ENCODE measurements around the gene PLEKHS1.

PLEKHS1 gene

DNA sequence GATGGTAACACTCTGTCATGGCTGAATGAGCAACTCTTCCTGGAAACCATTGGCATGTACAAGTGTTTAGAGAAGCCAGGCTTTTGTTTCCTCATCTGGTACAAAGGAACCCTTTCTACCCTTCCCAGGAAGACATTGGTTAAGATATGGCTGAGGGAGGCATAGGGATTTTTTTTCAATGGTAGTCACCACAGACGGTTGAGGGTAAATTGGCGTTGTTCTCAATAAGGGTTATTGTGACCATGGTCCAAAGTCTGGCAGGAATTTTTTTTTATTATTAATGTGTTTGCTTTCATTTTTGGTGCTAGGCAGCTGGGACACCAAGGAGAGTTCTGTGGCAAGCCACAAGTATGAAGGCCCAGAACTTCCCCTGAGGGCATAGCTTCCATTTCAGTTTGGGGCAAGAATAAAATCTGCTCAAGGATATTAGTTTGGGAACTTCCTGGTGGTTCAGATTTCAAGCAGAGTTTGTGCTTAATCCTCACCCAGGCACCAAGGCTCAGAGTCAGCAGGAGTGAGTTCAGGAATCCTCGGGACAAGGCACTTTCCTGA, at the start of gene PLEKHS1:
Gene PLEKHS1, plus strand, starts transcription at position 502 of the 552 bp plus-strand sequence. CDS start 3,596 bp downstream, outside the sequence.
- peak; percentile 87 for DNase-seq (ENCODE audit: low read depth)

DNA sequence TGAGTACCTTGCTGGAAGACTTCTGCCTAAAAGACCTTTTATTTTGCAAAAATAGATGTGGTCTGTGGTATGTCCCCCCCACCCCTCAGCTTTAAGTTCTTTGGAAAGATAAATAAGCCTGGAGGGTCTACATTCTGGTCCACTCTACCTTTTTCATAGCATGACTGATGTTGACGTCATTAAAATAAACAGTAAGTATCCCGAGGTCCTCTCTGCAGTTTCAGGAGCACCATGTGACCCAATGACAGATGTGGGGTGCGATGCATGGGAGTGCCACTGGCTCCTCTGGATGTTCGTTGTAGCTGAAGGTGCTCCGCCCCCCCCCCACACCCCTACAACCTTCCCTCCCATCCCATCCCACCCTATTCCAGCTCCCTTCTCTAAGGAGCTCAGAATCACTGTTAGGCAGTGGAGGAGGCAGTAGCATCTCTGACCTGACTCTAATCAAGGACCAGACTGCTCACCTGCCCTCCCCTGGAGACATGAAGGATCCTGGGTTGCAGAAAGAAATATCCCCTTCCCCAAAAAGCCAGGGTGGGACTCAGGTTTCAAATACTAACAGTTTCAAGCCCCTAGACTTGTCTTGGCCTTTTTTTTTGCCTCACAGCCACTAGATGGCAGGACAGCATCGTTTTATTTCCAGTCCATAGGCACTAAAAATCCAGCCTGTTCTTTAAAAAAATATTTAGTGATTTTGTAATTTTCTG, 46.7 kb upstream of the PLEKHS1 start:
- DNase-seq (ENCODE audit: low read depth): peak; percentile 65

DNA sequence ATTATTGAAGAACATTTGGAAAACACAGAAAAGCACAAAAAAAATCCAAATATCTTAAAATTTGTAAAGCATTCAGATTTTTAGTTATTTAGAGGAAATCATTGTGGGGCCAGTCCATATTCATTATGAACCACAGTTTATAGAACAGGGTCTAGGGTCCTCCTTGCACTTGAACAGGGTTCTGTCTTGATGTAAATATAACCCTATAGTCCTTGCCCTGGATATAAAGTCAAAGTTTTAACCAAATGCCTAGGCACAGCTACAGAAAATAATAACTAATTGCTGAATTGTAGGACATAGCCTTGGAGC, 46.2 kb upstream of the PLEKHS1 start:
- no peak for DNase-seq (ENCODE audit: low read depth)

DNA sequence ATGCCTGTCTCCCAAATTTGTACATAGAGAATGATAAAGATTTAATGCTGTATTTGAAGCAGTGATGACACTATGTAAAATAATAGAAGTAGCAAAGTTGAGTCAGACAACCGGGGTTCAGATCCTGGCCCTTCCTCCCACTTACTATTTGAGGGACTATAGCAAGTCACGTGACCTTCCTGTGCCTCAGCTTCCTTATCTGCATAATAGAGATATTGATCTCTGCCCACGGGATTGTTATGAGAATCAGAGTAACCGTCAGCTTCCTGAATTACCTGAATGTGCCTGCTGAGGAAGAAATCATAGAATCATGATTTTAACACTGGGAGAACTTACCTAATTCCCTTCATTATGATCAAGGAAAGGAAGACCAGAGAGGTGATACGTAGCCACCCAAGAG, 44.9 kb upstream of the PLEKHS1 start:
- DNase-seq (ENCODE audit: low read depth): no peak

DNA sequence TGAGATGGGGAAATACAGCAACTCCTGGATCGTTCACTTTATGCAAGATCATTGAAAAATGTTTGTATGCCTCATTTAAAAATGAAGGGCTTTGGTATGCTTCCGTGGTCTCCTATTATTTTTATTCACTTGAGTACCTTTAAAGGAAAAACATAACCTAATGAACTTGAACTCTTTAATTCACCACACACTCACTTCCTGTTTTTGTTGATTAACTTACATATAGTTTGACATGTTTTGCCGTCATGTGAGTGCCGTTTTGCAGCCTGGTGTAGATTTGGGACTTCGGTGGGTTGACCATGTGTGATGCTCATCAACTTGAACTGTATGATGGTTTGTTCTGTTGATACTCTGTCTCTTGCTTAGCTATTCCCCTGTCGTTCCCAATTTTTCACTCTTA, 42.8 kb upstream of the PLEKHS1 start:
- no peak for DNase-seq (ENCODE audit: low read depth)

DNA sequence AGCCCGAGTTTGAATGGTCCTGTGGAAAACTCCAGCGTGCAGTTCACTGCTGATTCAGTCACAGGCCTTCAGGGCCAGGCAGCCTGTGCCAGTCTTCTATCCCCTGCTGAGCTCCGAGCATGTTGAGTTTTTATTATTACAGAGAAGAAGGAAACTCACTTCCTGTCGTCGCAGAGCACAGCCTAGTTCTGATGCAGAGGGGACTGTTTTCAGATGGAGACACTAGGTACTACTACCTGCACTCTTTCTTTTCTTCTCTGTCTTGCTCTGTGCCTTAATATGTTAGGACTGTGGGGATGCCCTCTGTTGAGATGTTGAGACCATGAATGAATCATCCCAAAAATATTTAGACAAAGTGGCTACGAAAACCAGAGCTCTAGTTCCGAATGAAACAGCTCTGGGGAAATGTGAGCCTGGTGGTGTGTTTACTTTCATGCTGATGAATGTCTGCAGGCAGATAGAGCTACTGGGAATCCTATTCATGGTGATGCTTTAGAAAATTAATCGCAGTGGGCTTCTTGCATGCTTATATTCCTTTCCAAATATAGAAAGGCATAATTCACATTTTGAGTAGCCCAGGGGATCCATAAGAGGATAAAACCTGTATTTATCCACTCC, 42.2 kb upstream of the PLEKHS1 start:
- peak; percentile 86 for DNase-seq (ENCODE audit: low read depth)

DNA sequence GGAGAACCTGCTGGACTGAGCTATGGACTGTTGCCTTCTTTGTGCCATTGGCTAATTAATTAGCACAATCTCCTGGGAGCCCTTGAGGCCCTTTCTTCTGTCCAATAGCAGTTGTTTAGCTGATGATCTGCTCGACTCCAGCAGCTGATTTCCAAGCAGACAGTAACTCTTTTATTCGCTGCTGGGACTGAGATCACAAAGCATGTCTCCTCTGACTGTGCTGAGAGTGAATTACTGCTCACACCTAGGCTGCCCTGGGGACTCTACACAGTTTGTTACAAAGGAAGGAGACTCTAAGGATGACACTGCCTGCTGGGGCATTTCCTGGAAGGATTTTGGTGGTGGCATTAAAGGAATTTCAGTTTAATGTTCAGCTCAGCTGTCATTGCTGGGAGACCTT, 40.3 kb upstream of the PLEKHS1 start:
- DNase-seq (ENCODE audit: low read depth): no peak

DNA sequence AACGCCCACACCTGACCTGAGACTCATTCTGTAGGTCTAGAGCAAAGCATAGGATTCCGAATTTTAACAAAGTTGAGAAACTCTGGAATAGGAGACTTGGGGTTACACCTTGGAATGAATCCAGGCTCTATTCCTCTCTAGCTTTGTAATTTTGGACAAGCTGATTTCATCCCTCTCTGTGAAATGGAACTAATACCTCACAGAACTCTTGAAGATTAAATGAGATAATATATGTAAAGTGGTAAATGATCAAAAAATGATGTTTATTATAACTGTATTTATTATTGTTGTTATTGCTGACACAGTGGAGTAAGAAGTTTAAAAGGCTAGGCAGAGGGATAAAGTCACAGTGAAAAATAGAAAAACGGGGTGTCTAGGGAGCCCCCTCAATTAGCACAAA, 39.5 kb upstream of the PLEKHS1 start:
- DNase-seq (ENCODE audit: low read depth): no peak

DNA sequence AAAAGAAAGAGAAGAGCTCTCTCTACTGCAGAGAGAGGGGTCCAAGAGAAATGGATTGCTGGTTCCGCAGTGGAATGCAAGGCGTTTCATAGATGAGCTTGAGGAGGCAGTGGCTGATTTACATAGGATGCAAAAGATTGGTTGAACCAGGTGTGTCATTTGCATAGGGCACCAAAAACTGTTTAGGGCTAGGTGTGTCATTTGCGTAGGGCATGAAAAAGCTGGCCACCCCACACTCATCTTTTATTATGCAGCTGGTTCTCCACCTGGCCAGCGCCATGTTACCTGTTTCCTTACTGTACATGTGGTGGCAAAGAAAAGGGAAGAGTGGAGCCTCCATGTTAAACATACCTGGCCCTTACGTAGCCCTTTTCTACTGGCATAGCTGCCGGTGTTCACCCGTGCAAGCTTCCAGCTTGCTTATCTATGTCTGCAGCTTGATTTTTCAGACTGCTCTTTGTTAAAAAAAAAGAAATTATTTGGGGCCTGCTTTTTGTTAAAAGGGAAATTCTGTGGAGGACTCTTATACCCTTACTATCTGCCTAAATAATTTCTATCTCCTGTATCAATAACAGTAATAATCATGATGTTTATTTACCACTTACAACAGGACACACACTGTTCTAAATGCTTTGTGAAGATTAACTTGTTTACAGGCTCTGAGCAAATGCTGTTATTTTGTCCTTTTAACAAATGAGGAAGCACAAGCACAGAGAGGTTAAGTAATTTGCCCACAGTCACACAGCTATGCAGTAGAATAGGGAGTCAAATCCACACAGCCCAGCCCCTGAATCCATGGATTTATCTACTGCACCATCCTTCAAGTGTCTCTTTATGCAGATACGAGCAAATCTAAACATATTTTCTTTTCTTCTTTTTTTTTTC, 38.5 kb upstream of the PLEKHS1 start:
- no peak for DNase-seq (ENCODE audit: low read depth)

DNA sequence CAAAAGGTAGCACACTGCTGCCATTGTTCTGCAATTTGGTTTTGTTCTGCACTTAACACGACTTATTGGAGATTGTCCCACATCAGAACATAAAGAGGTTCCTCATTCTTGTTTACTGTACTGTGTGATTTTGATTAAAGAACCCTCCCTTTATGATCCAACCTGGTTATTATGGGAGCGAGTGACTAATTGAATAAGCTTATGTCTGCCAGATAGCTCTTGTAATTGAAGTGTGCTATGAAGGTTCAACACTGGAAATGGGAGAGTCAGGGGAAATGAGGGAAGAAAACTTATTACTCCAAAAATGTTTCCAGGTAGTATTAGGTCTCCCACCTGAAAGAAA, 37.9 kb upstream of the PLEKHS1 start:
- DNase-seq (ENCODE audit: low read depth): no peak

DNA sequence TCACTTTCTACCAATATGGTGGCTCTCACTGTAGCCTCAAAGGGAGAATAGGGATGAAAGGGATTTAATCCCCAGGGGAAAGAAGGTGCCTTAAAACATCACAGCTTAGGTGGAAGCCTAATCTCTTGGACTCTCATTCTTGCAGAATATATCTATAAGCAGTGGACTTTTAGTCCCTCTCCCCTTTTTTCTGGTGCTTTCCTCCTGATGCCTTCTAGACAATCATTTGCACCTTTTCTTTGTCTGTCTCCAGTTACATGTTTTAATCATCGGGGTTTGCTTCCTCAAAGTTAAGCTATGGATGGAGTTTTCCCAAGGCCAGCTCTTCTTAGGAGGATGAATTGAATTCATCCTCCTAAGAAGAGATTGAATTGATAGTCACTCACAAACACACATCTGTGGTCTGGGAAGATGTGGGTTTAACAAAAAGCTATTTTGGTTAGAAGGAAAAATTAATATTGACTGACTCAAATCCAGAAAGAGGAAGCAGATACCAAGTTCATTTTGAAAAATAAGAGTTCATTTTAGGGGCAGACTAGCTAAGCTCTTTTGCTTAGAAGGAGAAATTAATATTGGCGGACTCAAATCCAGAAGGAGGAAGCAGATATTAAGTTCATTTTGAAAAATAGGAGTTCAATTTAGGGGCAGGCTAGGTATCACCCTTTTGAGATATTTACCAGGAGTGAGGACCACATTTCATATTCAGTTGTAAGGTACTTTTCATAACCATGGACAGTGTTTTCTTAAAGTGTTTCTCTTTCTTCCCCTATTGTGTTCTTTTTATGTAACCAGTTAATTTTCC, 35.2 kb upstream of the PLEKHS1 start:
- no peak for DNase-seq (ENCODE audit: low read depth)

DNA sequence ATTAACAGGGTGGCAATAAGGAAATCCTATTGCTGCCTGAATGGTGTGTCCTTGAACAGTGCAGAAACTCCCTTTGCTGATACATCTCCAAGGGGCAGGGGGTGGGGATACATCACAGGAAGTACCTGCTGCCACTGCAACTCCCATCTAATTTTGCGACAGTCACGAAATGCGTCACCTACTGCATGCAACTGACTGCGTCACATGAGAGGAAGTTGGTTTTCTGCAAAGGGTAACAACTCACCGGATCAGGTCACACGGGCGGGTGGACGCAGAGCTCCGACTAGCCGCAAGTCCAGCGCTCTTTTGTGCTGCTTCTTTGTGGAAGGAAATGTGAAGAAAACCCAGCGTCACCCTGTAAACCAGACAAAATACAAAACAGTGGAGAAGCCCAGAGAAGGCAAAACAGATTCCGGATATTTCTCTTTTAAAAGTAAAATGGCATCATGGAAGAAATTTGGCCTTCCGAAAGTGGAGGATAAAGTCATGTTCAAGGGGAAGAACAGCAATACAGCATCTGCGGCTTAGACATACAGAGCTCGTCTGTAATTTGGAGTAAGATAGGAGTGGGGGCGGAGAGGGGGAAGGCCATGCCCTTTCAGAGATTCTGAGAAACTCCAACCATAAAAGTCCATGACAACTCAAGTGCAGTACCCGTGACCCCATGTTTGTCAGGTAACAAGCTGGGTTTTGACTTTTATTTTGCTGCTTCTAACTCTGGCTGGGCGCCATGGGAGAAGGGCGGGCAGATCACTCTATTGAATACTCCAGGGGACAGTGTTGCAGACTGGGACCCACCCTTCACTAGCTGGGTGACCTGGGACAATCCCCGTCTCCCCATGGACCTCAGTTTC, 32.3 kb upstream of the PLEKHS1 start:
- no peak for DNase-seq (ENCODE audit: low read depth)

DNA sequence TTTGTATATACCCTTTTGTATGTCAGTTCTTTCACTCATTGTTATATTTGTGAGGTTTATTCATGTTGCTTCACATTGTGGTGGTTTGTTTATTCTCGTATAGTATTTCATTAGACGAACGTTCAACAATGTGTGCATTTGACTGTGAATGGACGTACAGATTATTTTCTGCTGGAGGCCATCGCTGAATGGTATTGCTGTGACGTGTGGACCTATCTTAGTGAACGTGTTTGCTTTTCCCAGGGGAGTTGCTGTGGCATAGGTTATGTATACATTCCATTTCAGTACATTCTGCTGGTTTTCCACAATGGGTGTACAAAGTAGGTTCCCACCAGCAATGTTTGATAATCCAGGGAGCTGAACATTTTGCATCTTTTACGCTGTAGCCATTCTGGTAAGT, 31.1 kb upstream of the PLEKHS1 start:
- DNase-seq (ENCODE audit: low read depth): no peak

DNA sequence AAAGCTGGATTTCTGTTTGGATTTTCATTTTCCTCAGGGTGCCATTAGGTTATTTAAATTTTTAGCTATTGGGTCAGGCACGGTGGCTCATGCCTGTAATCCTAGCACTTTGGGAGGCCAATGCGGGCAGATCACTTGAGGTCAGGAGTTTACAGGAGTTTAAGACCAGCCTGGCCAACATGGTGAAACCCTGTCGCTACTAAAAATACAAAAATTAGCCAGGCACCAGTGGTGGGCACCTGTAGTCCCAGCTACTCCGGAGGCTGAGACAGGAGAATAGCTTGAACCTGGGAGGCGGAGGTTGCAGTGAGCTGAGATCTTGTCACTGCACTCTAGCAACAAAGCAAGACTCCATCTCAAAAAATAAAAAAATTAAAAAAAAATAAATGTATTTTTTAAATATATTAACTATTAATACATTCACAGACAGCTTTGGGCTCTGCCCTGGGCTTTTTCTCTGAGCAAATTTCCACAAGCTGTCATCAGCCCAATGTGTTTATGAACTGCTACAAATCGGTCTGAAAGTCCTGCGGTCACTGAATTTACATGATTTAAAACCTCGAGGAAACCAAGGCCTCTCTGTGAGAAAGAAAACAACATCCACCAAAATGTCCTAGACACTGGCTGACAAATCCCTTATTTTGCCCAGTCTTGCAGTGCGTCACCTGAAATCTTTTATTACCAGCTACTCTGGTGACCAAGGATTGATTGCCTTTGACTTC, 19.2 kb upstream of the PLEKHS1 start:
- DNase-seq (ENCODE audit: low read depth): no peak

DNA sequence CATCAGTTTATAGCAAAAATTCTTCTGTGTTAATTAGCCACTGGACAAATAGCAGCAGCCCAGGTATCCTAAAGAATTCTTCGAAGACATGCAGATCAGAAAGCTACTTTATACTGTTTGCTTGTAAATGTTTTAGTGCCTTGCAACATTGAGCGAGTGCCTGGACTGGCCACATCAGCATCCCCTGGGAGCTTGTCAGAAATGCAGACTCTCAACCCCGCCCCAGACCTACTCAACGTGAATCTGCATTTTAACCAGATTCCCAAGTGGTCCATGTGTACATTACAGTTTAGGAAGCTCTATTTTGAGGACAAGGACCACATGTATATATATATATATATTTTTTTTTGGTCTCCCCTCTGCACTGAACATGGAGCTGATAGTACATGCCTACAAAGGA, 18.5 kb upstream of the PLEKHS1 start:
- no peak for DNase-seq (ENCODE audit: low read depth)

DNA sequence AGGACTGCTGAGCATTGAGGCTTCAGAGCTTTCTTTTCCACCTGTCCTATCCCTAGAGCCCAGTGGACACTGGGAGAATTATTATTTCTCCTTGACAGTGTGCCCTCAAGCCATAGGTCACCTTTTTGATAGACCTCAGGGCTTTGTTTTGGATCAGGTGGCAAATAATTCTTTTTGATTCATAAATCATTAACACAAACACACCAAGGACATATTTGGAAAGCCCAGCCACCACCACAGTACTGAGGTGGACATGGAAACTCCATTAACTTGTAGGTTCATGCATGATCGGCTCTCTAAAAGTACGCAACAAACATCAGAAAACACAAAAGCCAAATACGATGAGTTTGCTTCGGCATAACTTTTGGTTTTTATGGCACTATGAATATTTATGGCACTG, 17.8 kb upstream of the PLEKHS1 start:
- no peak for DNase-seq (ENCODE audit: low read depth)

DNA sequence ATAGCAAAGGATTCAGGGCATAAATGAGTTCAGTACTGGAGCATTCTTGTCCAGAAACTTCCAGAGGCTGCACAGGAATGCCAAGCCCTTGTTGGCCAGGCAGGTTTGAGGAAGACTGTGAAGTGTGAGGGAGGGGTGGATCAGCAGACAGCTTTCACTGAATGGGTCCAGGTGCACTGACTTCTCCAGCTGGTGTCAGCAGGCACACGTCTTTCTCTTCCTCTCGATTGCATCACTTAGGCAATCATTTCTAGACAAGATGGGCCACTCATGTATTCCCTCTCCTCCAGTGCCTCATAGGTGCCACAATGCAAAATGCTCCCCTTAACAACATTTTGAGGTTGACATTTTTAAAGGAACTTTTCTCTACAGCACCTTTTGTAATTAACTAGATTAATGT, 15.6 kb upstream of the PLEKHS1 start:
- peak; percentile 22 for DNase-seq (ENCODE audit: low read depth)

DNA sequence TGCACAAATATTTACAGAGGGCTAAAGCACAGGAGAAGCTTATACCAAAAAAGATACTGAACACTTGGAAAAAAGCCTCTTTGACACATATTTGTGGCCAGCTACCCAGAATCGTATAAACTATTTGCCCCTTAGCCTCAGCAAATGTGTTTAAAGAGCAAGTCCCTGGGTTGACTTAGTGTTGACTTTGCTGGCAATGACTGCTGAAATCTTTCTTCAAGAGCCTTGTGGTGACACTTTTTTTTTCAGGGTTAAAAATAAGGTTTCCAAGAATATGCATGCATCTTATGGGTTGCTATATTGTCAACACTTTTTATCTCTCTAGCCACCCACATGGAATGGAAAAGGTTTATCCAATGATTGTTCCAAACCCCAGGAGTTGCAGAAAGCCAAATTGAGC, 14.9 kb upstream of the PLEKHS1 start:
- DNase-seq (ENCODE audit: low read depth): peak; percentile 81

DNA sequence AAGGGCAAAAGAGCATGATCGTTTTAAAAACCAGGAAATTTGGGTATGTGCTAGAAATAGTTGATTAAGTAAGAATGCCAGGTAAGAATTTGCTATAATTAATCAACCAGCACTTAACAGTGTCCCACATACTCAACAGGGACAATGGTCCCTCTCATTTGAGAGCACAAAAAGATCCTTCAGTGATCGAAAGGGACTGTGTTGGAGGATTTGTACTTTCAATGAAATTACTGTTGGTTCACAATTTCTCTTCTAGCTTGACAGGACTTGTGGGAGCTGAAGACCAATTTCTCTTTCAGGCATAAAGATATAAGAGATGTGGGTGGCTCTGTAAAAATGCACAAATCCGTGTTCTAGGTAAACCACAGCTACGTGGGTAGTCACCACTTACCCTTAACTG, 12.5 kb upstream of the PLEKHS1 start:
- no peak for DNase-seq (ENCODE audit: low read depth)

DNA sequence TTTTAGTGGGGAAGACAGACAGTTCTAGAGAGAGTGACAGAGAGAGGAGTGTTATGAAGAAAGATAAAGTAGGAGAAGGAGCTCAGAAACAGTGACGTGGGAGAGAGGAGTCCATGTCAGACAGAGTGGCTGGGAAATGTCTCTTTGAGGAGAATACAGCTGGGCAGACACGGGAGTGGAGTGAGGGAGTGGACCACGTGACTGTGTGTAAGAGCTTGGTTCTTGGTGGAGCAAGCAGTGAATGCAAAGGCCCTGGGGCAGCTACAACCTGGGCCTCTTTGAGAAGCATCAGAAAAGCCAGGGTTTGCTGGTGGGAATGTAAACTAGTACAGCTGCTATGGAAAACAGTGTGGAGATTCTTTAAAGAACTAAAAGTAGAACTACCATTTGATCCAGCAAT, 11.9 kb upstream of the PLEKHS1 start:
- DNase-seq (ENCODE audit: low read depth): no peak

DNA sequence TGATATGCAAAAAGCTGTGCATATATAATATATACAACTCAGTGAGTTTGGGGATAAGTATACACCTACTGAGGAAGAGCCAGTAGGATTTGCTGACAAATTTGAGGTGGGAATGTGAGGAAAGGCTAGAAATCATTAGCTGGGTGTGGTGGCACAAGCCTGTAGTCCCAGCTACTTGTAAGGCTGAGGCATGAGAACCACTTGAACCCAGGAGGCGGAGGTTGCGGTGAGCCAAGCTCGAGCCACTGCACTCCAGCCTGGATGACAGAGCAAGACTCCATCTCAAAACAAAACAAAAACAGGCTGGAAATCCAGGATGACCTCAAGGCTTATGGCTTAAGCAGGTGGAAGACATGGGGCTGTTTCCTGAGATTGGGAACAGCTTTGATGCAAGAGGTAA, 10.6 kb upstream of the PLEKHS1 start:
- DNase-seq (ENCODE audit: low read depth): no peak
